Spinal cord (tissue), 10 donors: ENCODE results near the gene YTHDF2. TPM values are rescaled to one million over a fixed set of nuclear protein-coding genes. Genes with fewer than 3 reads are reported as not detected.
"Not testable (repeated sequence)": the region's sequence is repeated elsewhere in the genome, so short reads cannot be mapped to it uniquely, and the experiment has no call there.

Source experiments
- DNase-seq, 6 donors: peaks; one replicate each; pipeline versions ENCODE4 v3.0.0 to v3.0.0-alpha.2; 2013 to 2015; ENCODE audit warnings: low spot score in 6 of 6, low read depth in 4 of 6
- H3K27ac ChIP-seq: one replicate; pipeline ENCODE4 v1.5.1; 2013; ENCODE audit warnings: low read depth, low read length, control low read depth
- H3K27me3 ChIP-seq: one replicate; pipeline ENCODE4 v1.6.1; 2013; ENCODE audit warnings: low read length; ENCODE audit not compliant: control insufficient read depth, insufficient read depth
- H3K36me3 ChIP-seq: one replicate; pipeline ENCODE4 v1.6.1; 2013; ENCODE audit warnings: low read length; ENCODE audit not compliant: control insufficient read depth, insufficient read depth
- H3K4me1 ChIP-seq: one replicate; pipeline ENCODE4 v1.6.1; 2013; ENCODE audit warnings: low read length; ENCODE audit not compliant: control insufficient read depth, insufficient read depth
- H3K4me3 ChIP-seq: one replicate; pipeline ENCODE4 v1.5.1; 2013; ENCODE audit warnings: low read depth, low read length, control low read depth
- H3K9me3 ChIP-seq: one replicate; pipeline ENCODE4 v1.6.1; 2013; ENCODE audit warnings: low read length; ENCODE audit not compliant: control insufficient read depth, insufficient read depth
- WGBS: methylation state at CpG from one replicate; pipeline ENCODE4 v1.1.5; 2013; ENCODE audit warnings: missing lambda C conversion rate; ENCODE audit not compliant: insufficient coverage; 5-methylcytosine and 5-hydroxymethylcytosine counted together
- polyA plus RNA-seq, 2 donors: library from polyadenylated mRNA; unstranded; fragments of 120-200 nt; gene quantifications; one replicate each; pipeline ENCODE4 v1.2.1, GENCODE V29; 2013; ENCODE audit not compliant: insufficient read length in 2 of 2
- total RNA-seq, 2 donors: library from RNA; depleted of rRNA in 1 of 2; stranded (reverse); fragments of 120-200 nt in 1 of 2; fragments of >200 nt in 1 of 2; gene quantifications; one replicate each; pipeline versions ENCODE4 v1.2.3 to v1.2.4, GENCODE V29; 2013 to 2014
- donor health status: healthy.

The YTHDF2 gene
- total and polyA plus RNA-seq, 4 donors: 46.9 to 66.5 (median 52.4) TPM

DNA sequence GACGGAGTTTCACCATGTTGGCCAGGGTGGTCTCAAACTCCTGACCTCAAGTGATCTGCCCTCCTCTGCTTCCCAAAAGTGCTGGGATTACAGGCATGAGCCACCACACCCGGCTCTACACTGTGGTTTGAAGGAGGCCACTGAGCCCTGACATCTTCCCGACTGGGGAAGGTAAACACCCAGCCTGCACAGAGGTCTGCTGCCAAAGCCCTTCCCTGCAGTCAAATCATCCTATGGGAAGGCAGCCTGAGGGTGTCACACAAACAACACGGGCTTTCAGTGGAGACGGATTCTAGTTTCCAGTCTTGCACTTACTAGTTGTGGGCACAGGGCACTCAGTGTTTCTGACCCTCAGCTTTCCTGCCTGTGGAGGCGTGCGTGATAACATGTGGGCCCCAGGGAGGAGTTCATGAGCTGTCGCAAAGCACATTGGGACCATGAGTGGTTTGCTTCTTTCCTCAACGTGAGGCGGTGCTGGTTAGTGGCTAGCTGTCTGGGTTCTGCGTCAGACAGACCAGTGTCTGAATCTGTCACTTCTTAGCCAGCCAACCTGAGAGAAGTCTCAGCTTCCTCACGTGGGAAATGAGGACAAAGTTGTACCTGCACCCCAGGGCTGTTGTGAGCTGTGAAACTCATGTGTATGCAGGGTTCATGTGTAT is 53.8 kb downstream of the YTHDF2 start:
- H3K9me3 ChIP-seq: no peaks in the 10 kb centered on the region
- H3K4me1 ChIP-seq: peaks cover under 1% of the 10 kb centered on the region
- no peak overlapping the region for H3K27ac ChIP-seq
- no peak overlapping the region for H3K4me3 ChIP-seq
- no peak for DNase-seq
- no peaks in the 10 kb centered on the region for H3K27me3 ChIP-seq
- H3K36me3 ChIP-seq: no peaks in the 10 kb centered on the region
- 69% methylated on average over 11 of the region's 12 CpGs for WGBS

DNA sequence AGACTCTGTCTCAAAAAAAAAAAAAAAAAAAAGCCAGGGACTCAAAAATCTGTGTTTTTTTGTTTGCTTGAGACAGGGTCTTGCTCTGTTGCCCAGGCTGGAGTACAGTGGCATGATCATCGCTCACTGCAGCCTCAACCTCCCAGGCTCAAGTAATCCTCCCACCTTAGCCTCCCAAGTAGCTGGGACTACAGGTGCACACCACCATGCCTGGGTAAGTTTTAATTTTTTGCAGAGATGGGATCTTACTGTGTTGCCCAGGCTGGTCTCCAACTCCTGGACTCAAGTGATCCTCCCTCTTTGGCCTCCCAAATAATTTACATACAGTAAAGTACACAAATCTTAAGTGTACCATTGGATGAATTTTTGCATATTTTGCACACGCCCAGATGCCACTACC is 55.2 kb downstream of the YTHDF2 start:
- H3K9me3 ChIP-seq, H3K27ac ChIP-seq, H3K4me1 ChIP-seq, H3K27me3 ChIP-seq, DNase-seq, H3K36me3 ChIP-seq, H3K4me3 ChIP-seq: not testable (repeated sequence)
- 78% methylated on average over 1 of the region's 2 CpGs for WGBS

DNA sequence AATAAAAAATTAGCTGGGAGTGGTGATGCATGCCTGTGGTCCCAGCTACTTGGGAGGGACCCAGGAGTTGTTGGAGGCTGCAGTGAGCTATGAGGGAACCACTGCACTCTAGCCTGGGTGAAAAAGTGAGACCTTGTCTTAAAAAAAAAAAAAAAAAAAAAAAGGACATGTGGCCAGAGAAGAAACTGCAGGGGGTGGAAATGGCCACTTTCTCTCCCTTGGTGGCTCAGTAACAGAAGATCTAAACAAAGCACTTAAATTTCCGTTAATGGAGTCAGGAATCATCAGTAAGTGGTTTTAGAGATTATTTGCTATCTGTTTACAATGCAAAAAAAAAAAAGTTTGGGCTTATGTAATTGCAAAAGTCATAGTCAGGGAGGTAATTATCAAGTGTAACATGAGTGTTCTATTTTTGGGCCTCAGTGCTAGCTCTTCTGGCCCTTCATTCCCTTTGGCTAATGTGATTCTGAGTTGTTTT is 55.9 kb downstream of the YTHDF2 start:
- Histone ChIP-seq H3K4me3 (no peak overlapping the region), H3K36me3 (no peaks in the 10 kb centered on the region), H3K27me3 (no peaks in the 10 kb centered on the region), H3K27ac (no peak overlapping the region), H3K4me1 (no peaks in the 10 kb centered on the region), H3K9me3 (no peaks in the 10 kb centered on the region)
- no CpG with 5 or more reads among the region's 1 CpG for WGBS
- DNase-seq: no peak

DNA sequence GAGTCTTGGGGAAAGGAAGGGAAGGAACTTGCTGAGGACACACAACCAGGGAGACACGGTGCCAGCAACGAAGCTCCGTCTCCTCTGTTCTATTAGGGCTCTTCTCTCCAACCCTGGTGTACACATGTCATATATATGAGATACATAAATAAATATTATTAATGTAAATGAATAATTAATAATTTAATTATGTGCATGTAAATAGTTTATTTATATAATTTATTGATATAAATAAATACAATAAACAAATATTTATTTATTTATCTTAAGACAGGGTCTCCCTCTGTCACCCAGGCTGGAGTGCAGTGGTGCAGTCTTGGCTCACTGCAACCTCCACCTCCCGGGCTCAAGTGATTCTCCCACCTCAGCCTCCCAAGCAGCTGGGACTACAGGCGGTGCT is 57.8 kb downstream of the YTHDF2 start:
- H3K27me3 ChIP-seq, H3K4me3 ChIP-seq, H3K9me3 ChIP-seq, H3K27ac ChIP-seq, H3K4me1 ChIP-seq, H3K36me3 ChIP-seq, DNase-seq: not testable (repeated sequence)
- no CpG with 5 or more reads among the region's 5 CpGs for WGBS

DNA sequence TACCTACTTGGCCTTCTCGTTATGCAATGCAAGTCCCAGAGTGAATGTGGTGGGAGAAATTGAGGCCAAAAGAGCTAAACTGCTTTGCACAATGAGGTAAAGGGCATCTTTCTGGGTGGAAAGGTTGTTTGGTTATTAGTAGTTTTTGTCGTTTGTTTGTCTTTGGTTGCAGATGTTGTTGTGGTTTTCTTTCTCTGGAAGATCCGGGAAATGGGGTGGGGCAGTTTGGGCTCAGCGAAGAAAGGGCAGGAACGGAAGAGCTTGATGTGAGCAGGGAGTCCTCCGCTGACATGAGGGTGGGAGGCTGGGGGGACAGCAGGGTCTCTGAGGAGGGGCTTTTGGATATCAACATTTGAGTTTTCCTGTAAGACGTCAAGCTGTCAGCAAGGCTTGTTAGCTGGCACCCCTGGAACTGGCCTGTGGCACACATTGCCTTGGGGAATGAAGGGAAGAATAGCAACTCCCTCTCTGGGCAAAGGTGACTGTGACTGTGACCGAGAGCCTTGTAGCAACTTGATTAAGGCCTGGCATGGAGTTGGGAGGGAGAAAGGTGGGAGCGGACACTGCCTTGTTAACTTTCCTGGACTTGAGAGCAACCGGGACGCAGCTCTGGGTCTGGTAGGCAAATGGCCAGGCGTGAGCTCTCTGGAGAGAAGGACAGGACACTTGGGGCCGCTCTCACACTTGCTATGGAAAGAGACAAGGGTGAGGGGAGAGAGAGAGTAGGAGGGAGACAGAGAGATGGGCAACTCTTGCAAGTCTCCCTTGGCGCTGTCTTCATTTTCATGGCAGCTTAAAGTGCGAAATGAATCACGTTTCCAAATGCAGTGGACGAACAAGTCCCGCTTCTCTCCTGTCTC is 59.8 kb downstream of the YTHDF2 start:
- no peaks in the 10 kb centered on the region for H3K27me3 ChIP-seq
- no peaks in the 10 kb centered on the region for H3K4me1 ChIP-seq
- 64% methylated on average over 15 of the region's 18 CpGs for WGBS
- H3K27ac ChIP-seq: no peak overlapping the region
- no peak for DNase-seq
- H3K4me3 ChIP-seq: no peak overlapping the region
- H3K36me3 ChIP-seq: no peaks in the 10 kb centered on the region
- no peaks in the 10 kb centered on the region for H3K9me3 ChIP-seq

DNA sequence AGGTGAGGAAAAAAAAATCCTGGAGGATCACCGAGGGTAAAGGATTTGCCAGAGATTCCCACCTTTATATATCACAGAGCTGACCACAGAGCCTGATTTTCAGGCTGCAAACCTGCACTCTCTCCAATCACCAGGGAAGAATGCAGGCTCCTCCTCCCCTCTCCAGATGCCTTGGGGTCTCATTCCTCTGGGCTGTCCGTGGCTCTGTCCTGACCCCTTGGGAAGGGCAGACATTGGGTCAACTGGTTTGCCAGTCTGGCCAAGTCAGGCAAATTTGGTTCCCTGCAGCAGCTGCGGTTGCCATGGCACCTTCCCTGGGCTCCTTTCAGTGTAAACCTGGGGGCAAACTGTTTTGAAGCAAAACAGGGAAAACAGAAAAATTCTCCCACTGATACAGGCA is 63.6 kb downstream of the YTHDF2 start:
- DNase-seq: no peak
- Histone ChIP-seq H3K27me3 (peaks cover 2% of the 10 kb centered on the region), H3K27ac (no peak overlapping the region), H3K36me3 (no peaks in the 10 kb centered on the region), H3K4me3 (no peak overlapping the region), H3K9me3 (no peaks in the 10 kb centered on the region), H3K4me1 (no peaks in the 10 kb centered on the region)
- WGBS: 47% methylated on average over 3 of the region's 3 CpGs

DNA sequence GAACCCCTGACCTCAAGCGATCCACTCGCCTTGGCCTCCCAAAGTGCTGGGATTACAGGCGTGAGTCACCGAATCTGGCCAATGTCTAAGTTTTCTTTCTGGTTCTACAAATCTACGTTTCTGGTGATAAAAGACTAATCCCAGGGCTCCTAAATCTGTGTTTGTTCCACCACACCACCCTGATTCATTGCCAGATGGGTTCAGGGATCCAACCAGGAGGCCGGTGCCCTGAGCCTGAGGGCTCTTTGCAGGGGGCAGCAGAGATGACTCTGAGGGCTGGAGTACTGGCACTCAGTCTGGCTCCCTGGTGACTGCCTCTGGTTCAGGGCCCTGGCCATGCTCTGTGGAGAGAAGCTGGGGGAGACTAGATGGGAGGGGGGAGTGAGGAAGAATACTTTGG is 64.7 kb downstream of the YTHDF2 start:
- DNase-seq: no peak
- 75% methylated on average over 4 of the region's 6 CpGs for WGBS
- Histone ChIP-seq H3K4me3 (no peak overlapping the region), H3K27ac (no peak overlapping the region), H3K27me3 (peaks cover 2% of the 10 kb centered on the region), H3K36me3 (no peaks in the 10 kb centered on the region), H3K4me1 (no peaks in the 10 kb centered on the region), H3K9me3 (no peaks in the 10 kb centered on the region)

DNA sequence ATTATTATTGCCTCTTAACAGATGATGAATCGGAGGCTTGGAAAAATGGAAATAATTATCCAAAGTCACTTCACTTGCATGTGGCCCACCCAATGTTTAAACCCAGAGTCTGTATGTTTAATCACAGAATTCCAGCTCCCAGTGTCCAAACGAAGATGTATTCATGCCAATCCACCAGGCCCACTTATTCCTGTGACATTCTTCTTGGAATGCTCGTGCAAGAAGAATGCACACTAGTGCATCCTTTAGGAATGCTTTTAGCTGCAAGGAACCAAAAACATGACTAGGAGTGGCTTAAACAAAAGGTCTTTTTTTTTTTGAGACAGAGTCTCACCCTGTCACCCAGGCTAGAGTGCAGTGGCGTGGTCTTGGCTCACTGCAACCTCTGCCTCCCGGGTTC is 66.3 kb downstream of the YTHDF2 start:
- no peak for DNase-seq
- 93% methylated on average over 4 of the region's 5 CpGs for WGBS
- no peak overlapping the region for H3K4me3 ChIP-seq
- H3K27ac ChIP-seq: no peak overlapping the region
- H3K4me1 ChIP-seq: no peaks in the 10 kb centered on the region
- no peaks in the 10 kb centered on the region for H3K9me3 ChIP-seq
- H3K36me3 ChIP-seq: no peaks in the 10 kb centered on the region
- H3K27me3 ChIP-seq: peaks cover 2% of the 10 kb centered on the region

DNA sequence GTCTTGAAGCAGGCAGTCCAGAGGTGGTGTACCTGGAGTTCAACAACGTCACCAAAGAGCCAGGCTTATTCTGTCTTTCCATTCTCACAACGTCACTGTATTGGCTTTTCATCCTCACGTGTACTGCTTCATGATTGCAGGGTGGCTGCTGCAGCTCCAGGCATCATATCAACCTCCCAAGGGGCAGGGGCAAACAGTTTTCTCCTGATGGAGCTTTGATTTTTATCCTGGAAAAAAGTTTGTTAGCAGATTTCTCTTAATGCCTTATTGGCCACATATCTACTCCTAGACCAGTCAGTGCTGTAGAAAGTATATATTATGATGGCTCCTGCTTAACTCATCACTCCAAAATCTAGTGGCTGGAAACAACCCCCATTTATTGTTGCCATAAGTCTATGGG is 66.9 kb downstream of the YTHDF2 start:
- no peaks in the 10 kb centered on the region for H3K9me3 ChIP-seq
- H3K4me1 ChIP-seq: no peaks in the 10 kb centered on the region
- DNase-seq: no peak
- 93% methylated on average over 2 of the region's 3 CpGs for WGBS
- H3K27ac ChIP-seq: no peak overlapping the region
- H3K27me3 ChIP-seq: peaks cover 2% of the 10 kb centered on the region
- no peaks in the 10 kb centered on the region for H3K36me3 ChIP-seq
- no peak overlapping the region for H3K4me3 ChIP-seq

DNA sequence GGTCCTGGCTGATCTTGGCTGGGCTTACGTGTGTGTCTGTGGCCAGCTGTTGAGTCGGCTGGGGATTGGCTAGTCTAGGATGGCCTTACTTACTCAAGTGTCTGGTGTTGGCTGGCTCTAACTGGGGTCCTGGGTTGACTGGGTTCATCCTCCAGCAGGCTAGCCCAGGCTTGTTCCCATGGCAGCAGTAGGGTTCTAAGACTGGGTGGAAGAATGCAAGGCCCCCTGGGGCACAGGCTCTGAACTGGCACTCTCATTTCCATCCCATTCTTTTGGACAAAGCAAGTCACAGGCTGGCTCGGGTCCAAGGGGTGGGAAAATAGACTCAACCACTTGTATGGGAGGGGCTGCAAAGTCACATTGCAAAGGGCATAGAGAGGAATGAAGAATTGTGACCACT is 67.3 kb downstream of the YTHDF2 start:
- 41% methylated on average over 2 of the region's 3 CpGs for WGBS

More for the DNA sequence above, 67.3 kb downstream of the YTHDF2 start:
- Histone ChIP-seq H3K4me1 (no peaks in the 10 kb centered on the region), H3K9me3 (no peaks in the 10 kb centered on the region), H3K27me3 (peaks cover 2% of the 10 kb centered on the region), H3K27ac (no peak overlapping the region), H3K36me3 (no peaks in the 10 kb centered on the region), H3K4me3 (no peak overlapping the region)
- DNase-seq: peak in 1 of 6 donors; percentile 48
